OCI-LY3 (cell line): ENCODE data around the gene SPINK4.

Experiments
- EZH2phosphoT487 ChIP-seq: fragments of 200-600 bp; shearing (Covaris generic); IDR thresholded peaks from 2 replicates; pipeline ENCODE4 v1.6.1; 2018; ENCODE audit warnings: antibody characterized with exemption, mixed run types, low read depth
- TF ChIP-seq, protein P1 (sequence below): fragments of 200-600, 300-600 bp; sonication (generic); IDR thresholded peaks from 2 replicates; pipeline ENCODE4 v1.5.1; 2014; ENCODE audit warnings: antibody characterized with exemption, low read length, low read depth

DNA sequence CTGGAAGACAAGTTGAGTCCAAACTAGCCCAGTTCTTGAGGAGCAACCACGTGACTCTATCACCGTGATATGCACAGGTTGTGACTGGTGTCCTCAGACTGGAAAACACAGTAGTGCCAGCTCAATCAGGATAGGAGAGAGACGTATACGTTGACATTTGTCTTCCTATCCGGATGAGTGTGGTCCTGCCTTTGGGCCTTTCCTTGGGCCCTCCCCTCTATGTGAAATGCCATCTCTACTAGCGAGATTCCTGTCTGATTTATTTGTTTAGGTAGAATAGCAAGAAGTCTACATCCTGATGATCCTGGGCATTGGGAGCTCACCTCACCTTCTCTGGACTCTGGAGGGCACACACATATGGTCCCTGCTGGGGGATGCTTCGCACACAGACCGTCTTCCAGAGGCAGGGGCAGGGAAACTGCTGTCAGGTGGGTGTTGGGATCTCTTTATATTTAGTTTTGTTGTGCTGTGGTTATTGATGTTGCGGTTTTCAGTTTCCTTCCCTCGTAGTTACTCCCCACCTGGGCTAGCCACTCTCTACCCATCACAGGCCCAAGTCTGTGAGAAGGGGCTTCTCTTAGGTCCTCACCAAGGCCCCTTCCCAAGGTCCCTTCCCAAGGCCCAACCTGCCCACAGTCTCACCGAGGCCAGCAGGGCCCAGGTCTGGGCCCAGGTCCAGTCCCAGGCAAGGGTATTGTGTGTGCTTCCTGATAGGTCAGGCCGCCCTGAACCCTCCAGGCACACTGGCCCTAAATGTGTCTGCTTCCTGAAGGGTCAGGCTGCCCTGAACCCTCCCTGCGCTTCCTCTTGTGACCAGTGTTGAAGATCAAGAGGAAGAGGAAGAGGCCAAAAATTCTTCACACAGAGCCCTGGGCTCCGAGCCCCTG lies 19.0 kb upstream of the SPINK4 start:
- TF ChIP-seq, protein P1, sequence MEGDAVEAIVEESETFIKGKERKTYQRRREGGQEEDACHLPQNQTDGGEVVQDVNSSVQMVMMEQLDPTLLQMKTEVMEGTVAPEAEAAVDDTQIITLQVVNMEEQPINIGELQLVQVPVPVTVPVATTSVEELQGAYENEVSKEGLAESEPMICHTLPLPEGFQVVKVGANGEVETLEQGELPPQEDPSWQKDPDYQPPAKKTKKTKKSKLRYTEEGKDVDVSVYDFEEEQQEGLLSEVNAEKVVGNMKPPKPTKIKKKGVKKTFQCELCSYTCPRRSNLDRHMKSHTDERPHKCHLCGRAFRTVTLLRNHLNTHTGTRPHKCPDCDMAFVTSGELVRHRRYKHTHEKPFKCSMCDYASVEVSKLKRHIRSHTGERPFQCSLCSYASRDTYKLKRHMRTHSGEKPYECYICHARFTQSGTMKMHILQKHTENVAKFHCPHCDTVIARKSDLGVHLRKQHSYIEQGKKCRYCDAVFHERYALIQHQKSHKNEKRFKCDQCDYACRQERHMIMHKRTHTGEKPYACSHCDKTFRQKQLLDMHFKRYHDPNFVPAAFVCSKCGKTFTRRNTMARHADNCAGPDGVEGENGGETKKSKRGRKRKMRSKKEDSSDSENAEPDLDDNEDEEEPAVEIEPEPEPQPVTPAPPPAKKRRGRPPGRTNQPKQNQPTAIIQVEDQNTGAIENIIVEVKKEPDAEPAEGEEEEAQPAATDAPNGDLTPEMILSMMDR: no peak
- TF ChIP-seq EZH2phosphoT487: no peak
